Thymus (tissue), 14 donors: ENCODE measurements around the gene CRYZ. TPM values are rescaled to one million over a fixed set of nuclear protein-coding genes. Genes with fewer than 3 reads are reported as not detected.

Source experiments
- DNase-seq, 9 donors: peaks; one replicate each; pipeline ENCODE4 v3.0.0-alpha.2; 2013; ENCODE audit warnings: low spot score in 9 of 9, low read depth in 6 of 9, missing footprints in 1 of 9
- H3K27ac ChIP-seq, 2 donors: one replicate each; pipeline ENCODE4 v1.5.1; 2013; ENCODE audit warnings: control low read depth in 1 of 2, low read depth in 1 of 2, low read length in 1 of 2, mild to moderate bottlenecking in 1 of 2, moderate library complexity in 1 of 2
- H3K27me3 ChIP-seq, 2 donors: one replicate each; pipeline ENCODE4 v1.5.1; 2013; ENCODE audit warnings: low read length in 1 of 2; ENCODE audit not compliant: control insufficient read depth in 2 of 2, insufficient read depth in 1 of 2
- H3K36me3 ChIP-seq, 2 donors: one replicate each; pipeline ENCODE4 v1.5.1; 2013; ENCODE audit warnings: low read length in 1 of 2, mild to moderate bottlenecking in 1 of 2, moderate library complexity in 1 of 2; ENCODE audit not compliant: control insufficient read depth in 2 of 2, insufficient read depth in 2 of 2
- H3K4me1 ChIP-seq, 2 donors: one replicate each; pipeline ENCODE4 v1.5.1; 2013; ENCODE audit warnings: low read length in 2 of 2; ENCODE audit not compliant: control insufficient read depth in 2 of 2, insufficient read depth in 2 of 2
- H3K4me3 ChIP-seq, 2 donors: one replicate each; pipeline ENCODE4 v1.5.1; 2013; ENCODE audit warnings: low read length in 2 of 2, control low read depth in 1 of 2, mild to moderate bottlenecking in 1 of 2
- H3K9me3 ChIP-seq, 2 donors: one replicate each; pipeline ENCODE4 v1.5.1; 2013; ENCODE audit warnings: low read length in 1 of 2, mild to moderate bottlenecking in 1 of 2; ENCODE audit not compliant: control insufficient read depth in 2 of 2, insufficient read depth in 1 of 2
- WGBS: extraction: QIAGEN DNeasy Blood & Tissue Kit; methylation state at CpG from one replicate; pipeline ENCODE4 v1.1.7; 2013; 5-methylcytosine and 5-hydroxymethylcytosine counted together
- long read RNA-seq, 10 donors: transcript quantifications; one replicate each; lab custom pipeline, GENCODE V29; 2026
- polyA plus RNA-seq: library from polyadenylated mRNA; stranded (reverse); fragments of 200-250 nt; gene quantifications from one replicate; pipeline ENCODE4 v1.2.3, GENCODE V29; 2013
- total RNA-seq: library from RNA; stranded (reverse); fragments of 120-200 nt; gene quantifications from one replicate; pipeline ENCODE4 v1.2.4, GENCODE V29; 2013
- donor health status: healthy.

Gene CRYZ
- total RNA-seq = 50.9 TPM
- 38.8 TPM for polyA plus RNA-seq
- long read RNA-seq, donor 1, partial matches to known transcripts = 0 of 2 reads
- long read RNA-seq, donor 1, other reads (novel, unspliced or antisense) = 0 of 2 reads
- long read RNA-seq, donor 2, transcript CRYZ-201 (9 exons, 1,888 nt) = major isoform, 26 of 270 reads
- long read RNA-seq, donor 2, transcript CRYZ-207 (2 exons, 2,899 nt) = minor isoform, 5 of 270 reads
- long read RNA-seq, donor 2, partial matches to known transcripts = 116 of 270 reads
- long read RNA-seq, donor 2, other reads (novel, unspliced or antisense) = 117 of 270 reads
- long read RNA-seq, donor 3, transcript CRYZ-201 (9 exons, 1,888 nt) = major isoform, 27 of 124 reads
- long read RNA-seq, donor 3, partial matches to known transcripts = 90 of 124 reads
- long read RNA-seq, donor 3, other reads (novel, unspliced or antisense) = 0 of 124 reads
- long read RNA-seq, donor 4, transcript CRYZ-201 (9 exons, 1,888 nt) = major isoform, 10 of 25 reads
- long read RNA-seq, donor 4, transcript CRYZ-207 (2 exons, 2,899 nt) = minor isoform, 7 of 25 reads
- long read RNA-seq, donor 4, partial matches to known transcripts = 5 of 25 reads
- long read RNA-seq, donor 4, other reads (novel, unspliced or antisense) = 0 of 25 reads
- long read RNA-seq, donor 5, transcript CRYZ-201 (9 exons, 1,888 nt) = major isoform, 18 of 180 reads
- long read RNA-seq, donor 5, partial matches to known transcripts = 88 of 180 reads
- long read RNA-seq, donor 5, other reads (novel, unspliced or antisense) = 62 of 180 reads
- long read RNA-seq, donor 6, transcript CRYZ-201 (9 exons, 1,888 nt) = major isoform, 24 of 128 reads
- long read RNA-seq, donor 6, partial matches to known transcripts = 61 of 128 reads
- long read RNA-seq, donor 6, other reads (novel, unspliced or antisense) = 40 of 128 reads
- long read RNA-seq, donor 7, transcript CRYZ-201 (9 exons, 1,888 nt) = major isoform, 13 of 129 reads
- long read RNA-seq, donor 7, transcript CRYZ-207 (2 exons, 2,899 nt) = minor isoform, 5 of 129 reads
- long read RNA-seq, donor 7, transcript CRYZ-205 (10 exons, 2,301 nt) = minor isoform, 5 of 129 reads
- long read RNA-seq, donor 7, partial matches to known transcripts = 104 of 129 reads
- long read RNA-seq, donor 7, other reads (novel, unspliced or antisense) = 0 of 129 reads
- long read RNA-seq, donor 8, transcript CRYZ-201 (9 exons, 1,888 nt) = major isoform, 8 of 41 reads
- long read RNA-seq, donor 8, partial matches to known transcripts = 32 of 41 reads
- long read RNA-seq, donor 8, other reads (novel, unspliced or antisense) = 0 of 41 reads
- long read RNA-seq, donor 9, partial matches to known transcripts = 0 of 10 reads
- long read RNA-seq, donor 9, other reads (novel, unspliced or antisense) = 0 of 10 reads
- long read RNA-seq, donor 10, transcript CRYZ-201 (9 exons, 1,888 nt) = major isoform, 11 of 79 reads
- long read RNA-seq, donor 10, partial matches to known transcripts = 38 of 79 reads
- long read RNA-seq, donor 10, other reads (novel, unspliced or antisense) = 24 of 79 reads

GRCh38 chr1:74732960-74733603, at the start of gene CRYZ, which contains the start of gene TYW3:
TSS of gene CRYZ (minus strand) at chr1:74733050. CDS start at chr1:74724821, 8,229 bp downstream.
TSS of gene TYW3 (plus strand) at chr1:74733152. CDS start at chr1:74733245, 93 bp downstream.
- H3K4me3 ChIP-seq = peak within 1 kb of the TSS; percentile 67 to 79
- WGBS = 3% methylated on average over 30 of the region's 30 CpGs
- no peaks in the 10 kb centered on the region for H3K9me3 ChIP-seq
- H3K27me3 ChIP-seq = no peaks in the 10 kb centered on the region
- H3K4me1 ChIP-seq = peaks cover 2 to 17% of the 10 kb centered on the region in 2 donors
- H3K36me3 ChIP-seq = peaks cover 9 to 12% of the 10 kb centered on the region in 2 donors
- peak within 1 kb of the TSS; percentile 82 to 93 for H3K27ac ChIP-seq
- DNase-seq = peak; percentile 49 to 94 (median 79)

- H3K27me3 ChIP-seq = no peaks in the 10 kb centered on the region
Measured at GRCh38 chr1:74780594-74780993, 47.7 kb upstream of the CRYZ start.

GRCh38 chr1:74779750-74780149, 46.9 kb upstream of the CRYZ start:
- Histone ChIP-seq H3K4me3 (no peak overlapping the region), H3K36me3 (no peaks in the 10 kb centered on the region), H3K27me3 (no peaks in the 10 kb centered on the region), H3K27ac (no peak overlapping the region), H3K4me1 (no peaks in the 10 kb centered on the region), H3K9me3 (no peaks in the 10 kb centered on the region)
- DNase-seq = no peak

More at GRCh38 chr1:74780594-74780993, 47.7 kb upstream of the CRYZ start:
- WGBS = 58% methylated on average over 2 of the region's 2 CpGs
- Histone ChIP-seq H3K36me3 (no peaks in the 10 kb centered on the region), H3K9me3 (no peaks in the 10 kb centered on the region), H3K27ac (no peak overlapping the region), H3K4me1 (no peaks in the 10 kb centered on the region), H3K4me3 (no peak overlapping the region)
- DNase-seq = no peak

- WGBS = 98% methylated on average over 1 of the region's 1 CpG
- no peak for DNase-seq
- Histone ChIP-seq H3K4me3 (no peak overlapping the region), H3K27me3 (no peaks in the 10 kb centered on the region), H3K36me3 (no peaks in the 10 kb centered on the region), H3K27ac (no peak overlapping the region), H3K9me3 (no peaks in the 10 kb centered on the region), H3K4me1 (no peaks in the 10 kb centered on the region)
Measured at GRCh38 chr1:74777525-74777924, 44.7 kb upstream of the CRYZ start.

GRCh38 chr1:74775735-74776134, 42.9 kb upstream of the CRYZ start:
- no peaks in the 10 kb centered on the region for H3K9me3 ChIP-seq
- no peak overlapping the region for H3K27ac ChIP-seq
- 96% methylated on average over 2 of the region's 2 CpGs for WGBS
- DNase-seq = no peak
- H3K4me3 ChIP-seq = no peak overlapping the region
- H3K27me3 ChIP-seq = no peaks in the 10 kb centered on the region
- no peaks in the 10 kb centered on the region for H3K4me1 ChIP-seq
- no peaks in the 10 kb centered on the region for H3K36me3 ChIP-seq

- WGBS = 95% methylated on average over 2 of the region's 2 CpGs
Measured at GRCh38 chr1:74773582-74773981, 40.7 kb upstream of the CRYZ start.

GRCh38 chr1:74772945-74773344, 40.1 kb upstream of the CRYZ start:
- 36% methylated on average over 1 of the region's 1 CpG for WGBS
- Histone ChIP-seq H3K9me3 (no peaks in the 10 kb centered on the region), H3K27me3 (no peaks in the 10 kb centered on the region), H3K27ac (no peak overlapping the region), H3K36me3 (no peaks in the 10 kb centered on the region), H3K4me3 (no peak overlapping the region), H3K4me1 (no peaks in the 10 kb centered on the region)
- DNase-seq = no peak

More at GRCh38 chr1:74773582-74773981, 40.7 kb upstream of the CRYZ start:
- Histone ChIP-seq H3K36me3 (no peaks in the 10 kb centered on the region), H3K27me3 (no peaks in the 10 kb centered on the region), H3K4me3 (no peak overlapping the region), H3K27ac (no peak overlapping the region), H3K9me3 (no peaks in the 10 kb centered on the region), H3K4me1 (no peaks in the 10 kb centered on the region)
- no peak for DNase-seq

- DNase-seq = peak in 6 of 9 donors; percentile 1 to 43 (median 20)
- Histone ChIP-seq H3K27me3 (no peaks in the 10 kb centered on the region), H3K4me3 (no peak overlapping the region), H3K36me3 (no peaks in the 10 kb centered on the region), H3K9me3 (no peaks in the 10 kb centered on the region), H3K4me1 (no peaks in the 10 kb centered on the region), H3K27ac (no peak overlapping the region)
- WGBS = 35% methylated on average over 7 of the region's 7 CpGs
Measured at GRCh38 chr1:74771913-74772515, 39.2 kb upstream of the CRYZ start.
